SHP77 (cell line): Measurements from ENCODE around the gene KCTD17.

Experiments
- DNase-seq, 2 experiments: peaks; one replicate each; lab custom pipeline; 2025; lab: John Stamatoyannopoulos, UW

Gene KCTD17, protein sequence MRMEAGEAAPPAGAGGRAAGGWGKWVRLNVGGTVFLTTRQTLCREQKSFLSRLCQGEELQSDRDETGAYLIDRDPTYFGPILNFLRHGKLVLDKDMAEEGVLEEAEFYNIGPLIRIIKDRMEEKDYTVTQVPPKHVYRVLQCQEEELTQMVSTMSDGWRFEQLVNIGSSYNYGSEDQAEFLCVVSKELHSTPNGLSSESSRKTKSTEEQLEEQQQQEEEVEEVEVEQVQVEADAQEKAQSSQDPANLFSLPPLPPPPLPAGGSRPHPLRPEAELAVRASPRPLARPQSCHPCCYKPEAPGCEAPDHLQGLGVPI

DNA sequence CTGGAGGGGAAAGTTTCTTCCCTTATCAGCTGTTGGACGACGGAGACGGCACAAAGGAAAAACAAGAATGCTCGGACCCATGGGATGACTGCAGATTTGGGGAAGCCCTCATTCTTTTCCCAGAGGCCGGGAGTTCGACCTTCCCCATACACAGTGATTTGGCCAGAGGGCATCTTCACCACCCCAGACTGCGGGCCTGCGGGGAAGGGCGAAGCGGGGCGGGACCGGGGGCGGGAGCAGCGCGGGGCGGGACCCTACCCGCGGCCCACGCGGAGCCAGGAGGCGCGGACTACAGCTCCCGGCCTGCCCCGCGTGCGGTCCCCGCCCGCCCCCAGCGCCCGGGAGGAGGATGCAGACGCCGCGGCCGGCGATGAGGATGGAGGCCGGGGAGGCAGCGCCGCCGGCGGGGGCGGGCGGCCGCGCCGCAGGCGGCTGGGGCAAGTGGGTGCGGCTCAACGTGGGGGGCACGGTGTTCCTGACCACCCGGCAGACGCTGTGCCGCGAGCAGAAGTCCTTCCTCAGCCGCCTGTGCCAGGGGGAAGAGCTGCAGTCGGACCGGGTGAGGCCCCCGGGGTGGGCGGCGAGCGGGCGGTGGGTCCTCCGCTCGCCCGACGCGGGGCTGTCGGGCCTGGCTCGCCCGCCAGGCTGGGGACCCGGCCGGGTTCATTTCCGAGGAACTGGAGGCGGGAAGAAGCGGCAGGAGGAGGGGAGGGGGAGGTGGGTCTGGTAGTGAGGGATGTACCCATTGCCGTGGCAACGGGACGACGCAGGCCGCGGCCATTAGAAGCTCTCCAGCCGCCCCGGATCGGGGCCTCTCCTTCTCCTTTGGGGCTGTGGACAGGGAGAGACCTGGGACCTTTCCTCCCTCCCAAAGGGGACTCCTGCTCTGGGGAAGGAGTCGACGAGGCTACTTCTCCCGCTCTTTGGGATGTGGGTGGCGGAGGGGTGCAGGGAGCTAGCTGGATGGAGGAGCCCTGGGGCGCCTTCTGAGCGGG, at the start of gene KCTD17:
KCTD17 (plus strand) TSS at position 352 of the 995 bp plus-strand sequence; CDS start at position 371, 19 bp downstream.
- peak; percentile 56 to 68 for DNase-seq

DNA sequence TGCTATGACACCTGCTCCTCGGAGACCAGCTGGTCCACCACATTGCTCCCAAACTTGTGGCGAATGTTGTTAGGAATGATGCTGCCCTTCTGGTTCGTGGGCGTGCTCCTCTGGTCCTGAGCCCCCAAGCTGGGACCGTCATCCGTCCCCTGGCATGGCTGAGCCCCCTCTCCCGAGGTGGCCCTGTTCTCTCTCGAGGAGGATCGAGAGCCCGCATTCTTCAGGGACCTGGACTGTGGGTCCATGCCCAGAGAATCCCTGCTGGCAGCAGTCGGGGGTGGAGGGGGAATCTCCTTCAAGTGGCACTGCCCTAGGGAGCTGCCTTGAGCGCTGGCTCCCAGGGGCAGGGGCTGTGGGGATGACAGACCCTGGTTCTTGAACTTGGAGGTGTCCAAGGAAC, 49.7 kb upstream of the KCTD17 start:
- DNase-seq: no peak

DNA sequence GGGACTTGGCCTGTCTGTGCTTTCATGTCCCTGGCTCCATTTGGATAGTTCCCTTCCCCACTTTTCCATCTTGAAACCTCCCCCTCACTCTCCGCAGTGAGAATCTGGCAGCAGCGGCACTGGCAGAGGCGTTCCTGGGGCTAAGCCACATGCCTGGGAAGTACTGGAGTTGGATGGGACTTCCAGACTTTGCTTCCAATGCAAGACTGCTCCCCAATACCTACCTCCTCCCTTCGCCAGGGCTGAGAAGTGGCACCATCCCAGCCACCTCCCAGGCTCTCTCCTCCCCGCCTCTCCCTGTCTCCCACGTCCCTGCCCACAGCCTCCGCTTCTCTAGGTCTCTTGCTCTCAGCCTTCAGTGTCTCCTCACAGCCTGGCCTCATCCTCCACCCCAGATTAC, 48.9 kb upstream of the KCTD17 start:
- no peak for DNase-seq

DNA sequence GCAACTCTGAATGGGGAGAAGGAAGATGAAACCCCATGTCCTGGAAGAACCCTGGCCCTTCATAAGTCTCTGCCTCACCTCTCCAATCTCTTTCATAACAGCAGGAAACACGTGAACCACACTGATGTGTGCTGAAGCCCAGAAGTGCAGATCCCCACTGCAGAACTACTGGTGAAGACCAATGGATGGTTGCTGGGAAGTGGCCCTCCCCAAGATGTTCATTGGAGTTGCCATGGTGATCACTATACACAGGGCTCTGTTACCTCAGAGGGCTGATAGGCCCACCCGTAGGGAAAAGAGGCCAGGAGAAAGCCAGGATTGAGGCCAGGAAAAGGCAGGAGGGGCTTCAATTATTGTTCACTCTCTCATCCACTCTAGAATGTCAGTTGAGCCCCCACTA, 43.9 kb upstream of the KCTD17 start:
- no peak for DNase-seq

DNA sequence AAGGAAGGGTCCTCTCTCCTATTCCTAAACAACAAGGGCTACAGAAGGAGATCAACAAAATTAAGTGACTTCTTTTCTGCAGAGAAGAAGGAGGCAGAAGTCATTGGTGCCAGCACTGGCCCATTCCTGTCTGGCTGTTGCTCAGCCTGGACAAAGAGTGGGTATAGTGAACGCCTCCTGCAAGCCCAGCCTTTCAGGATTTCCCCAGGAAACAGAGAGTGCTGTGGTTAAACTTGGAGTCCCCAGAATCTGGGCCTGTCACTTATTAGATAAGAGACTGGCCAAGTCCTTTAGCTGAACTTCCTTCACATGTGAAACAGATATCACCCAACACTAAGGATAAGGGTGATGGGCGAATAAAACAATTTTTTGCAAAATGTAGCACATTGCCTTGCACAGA, 43.2 kb upstream of the KCTD17 start:
- no peak for DNase-seq

DNA sequence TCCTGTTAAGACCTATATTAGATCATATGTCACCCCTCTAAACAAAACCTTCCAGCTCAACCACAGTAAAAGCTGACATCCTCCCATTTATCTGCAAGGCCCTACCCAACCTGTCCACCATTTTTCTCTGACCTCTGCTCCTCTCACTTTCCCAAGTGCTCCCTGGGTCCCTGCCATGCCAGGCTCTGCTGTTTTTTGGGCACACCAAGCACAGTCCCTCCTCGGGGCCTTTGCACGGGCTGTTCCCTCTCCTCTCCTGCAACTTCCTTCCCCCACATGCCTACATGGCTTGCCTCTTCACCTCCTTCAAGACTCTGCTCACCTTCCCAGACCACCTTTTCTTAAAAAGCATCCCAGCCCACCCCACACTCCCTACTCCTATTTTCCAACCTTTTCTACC, 42.1 kb upstream of the KCTD17 start:
- DNase-seq: no peak

DNA sequence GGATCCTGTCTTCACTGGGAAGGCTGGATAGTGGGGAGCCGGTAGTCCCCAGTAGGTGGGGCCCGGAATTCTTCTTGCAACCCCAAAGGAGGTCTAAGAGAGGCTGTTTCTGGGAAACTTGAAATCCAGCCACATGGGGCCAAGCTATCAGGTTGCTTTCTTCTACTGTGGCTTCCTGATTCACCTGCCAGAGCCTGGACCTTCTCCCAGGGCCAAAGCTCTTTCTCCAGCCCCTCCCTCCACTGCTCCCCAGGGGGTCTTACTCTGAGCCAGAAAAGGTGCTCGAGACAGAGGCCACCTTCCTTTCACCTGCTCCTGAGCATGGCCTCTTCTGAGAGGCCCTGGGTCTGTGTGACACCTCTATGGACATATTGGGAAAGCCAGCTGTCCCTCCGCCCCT, 41.4 kb upstream of the KCTD17 start:
- no peak for DNase-seq

DNA sequence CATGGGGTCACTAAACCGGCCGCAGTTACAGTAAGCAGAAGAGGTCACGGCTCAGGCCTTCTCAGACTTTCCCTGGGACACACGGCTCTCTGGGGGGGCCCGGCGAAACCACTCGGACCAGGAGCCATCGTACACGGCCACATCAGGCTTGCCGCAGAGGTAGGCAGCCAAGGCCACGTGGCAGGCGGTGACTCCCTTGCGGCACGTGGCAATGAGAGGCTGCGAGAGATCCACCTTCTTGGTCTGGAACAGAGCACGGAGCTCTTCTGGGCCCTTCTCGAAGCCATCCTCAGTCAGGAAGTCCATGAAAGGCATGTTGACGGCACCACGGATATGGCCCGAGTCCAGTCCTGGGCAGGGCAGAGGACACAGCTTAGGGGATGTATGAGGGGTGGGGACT, 40.6 kb upstream of the KCTD17 start:
- no peak for DNase-seq

DNA sequence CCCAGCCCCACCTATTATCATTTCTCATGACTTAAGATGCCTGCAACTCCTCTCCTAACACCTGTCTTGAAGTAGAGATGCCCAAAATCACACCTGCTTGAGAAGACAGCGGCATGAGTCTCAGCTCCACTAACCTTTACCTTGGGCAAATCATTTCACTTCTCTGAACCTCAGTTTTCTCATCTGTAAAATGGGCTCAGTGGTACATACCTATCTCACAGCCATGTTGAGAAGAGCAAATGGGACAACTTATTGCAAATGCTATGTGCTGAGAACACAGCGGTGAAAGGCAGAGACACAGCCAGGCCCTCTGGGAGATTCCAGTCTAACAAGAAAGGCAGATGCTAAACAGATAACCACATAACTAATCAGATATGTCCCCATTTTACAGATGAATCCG, 40.1 kb upstream of the KCTD17 start:
- DNase-seq: no peak

DNA sequence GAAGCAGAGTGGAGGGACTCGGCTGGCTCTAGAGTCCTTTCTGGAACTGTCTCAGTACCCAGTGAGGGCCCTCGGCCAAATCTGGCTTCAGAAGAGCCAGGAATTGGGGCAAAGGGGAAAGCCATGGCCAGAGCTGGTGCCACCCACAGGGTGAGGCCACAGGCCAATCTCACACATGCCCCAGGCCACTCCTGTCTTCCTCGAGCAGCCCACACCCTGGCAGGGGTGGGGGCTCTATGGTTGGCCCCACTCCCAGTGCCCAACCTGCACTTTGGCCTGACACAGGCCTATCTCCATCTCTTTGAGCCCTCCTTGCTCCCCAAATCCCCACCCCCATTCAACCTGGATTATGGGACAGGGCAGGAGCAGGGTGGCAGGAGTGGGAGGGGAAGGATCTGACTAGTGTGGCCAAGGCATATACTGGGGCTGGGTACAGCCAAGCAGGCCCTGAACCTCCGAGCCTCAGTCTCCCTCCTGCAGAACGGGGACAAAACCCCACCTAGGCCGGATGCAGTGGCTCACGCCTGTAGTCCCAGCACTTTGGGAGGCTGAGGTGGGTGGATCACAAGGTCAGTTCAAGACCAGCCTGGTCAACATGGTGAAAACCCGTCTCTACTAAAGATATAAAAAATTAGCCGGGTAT, 39.2 kb upstream of the KCTD17 start:
- DNase-seq: no peak

DNA sequence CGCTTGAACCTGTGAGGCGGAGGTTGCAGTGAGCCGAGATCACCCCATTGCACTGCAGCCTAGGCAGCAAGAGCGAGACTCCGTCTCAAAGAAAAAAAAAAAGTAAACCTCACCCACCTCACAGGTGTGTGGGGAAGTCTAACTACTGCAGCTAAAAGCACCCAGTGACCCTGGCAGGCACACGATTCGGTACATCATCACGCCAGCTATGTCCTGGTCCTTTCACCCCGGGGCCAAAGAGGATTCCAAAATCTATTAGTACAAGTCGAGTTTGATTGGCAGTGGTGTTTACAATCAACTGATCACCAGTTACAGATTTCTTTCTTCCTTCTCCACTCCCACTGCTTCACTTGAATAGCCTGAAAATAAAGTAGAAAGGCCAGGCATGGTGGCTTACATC, 38.6 kb upstream of the KCTD17 start:
- no peak for DNase-seq

DNA sequence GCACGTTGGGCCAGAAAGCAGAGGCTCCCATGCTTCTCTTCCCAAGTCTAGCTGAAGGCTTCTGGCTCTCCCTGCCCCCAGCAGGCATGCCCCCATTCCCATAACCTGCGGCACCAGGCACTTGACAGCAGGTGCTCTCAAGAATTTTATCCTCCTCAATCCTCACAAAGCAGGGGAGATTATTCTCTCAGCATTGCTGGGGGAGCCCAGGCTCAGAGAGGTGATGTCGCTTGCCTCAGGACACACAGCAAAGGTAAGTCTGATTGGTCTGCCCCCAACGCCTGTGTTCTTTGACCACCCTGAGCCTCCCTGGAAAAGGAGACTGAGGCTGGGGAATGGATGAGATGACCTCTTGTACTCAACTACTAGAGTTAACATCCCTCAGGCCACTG, 37.1 kb upstream of the KCTD17 start:
- no peak for DNase-seq

DNA sequence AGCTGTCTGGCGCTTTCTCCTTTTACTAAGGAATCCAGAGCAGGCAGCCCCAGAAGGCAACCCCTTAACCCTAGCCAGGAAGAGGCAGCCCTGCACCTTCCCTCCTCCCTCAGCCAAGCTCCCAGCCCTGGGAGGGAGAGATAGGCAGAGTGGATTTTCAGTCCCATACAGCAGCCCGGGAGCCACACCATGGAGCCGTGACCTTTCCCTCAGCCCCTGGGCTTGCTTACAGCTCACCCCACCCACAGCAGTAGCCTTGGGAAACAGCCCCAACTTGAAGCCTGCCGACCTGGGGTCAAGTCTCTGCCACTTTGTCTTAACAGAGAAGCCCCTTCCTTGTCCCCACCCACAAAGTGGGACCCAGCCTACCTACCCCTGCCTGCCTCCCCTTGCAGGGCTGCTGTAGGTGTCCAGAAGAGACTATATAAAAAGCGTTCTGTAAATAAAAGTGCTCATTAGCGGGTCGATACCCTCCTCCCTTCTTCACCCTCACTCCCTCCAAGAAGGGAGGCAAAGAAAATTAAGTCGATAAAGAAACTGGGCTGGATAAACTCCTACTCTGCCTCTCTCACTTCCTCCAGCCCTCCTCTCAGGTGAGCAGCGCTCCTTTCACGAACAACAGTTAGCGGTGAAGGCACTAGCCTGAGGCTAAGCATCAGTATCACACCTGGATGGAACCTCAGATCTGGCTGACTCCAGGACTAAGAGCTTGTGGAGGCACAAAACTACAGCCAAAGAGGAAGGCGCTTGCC, 36.5 kb upstream of the KCTD17 start:
- no peak for DNase-seq

DNA sequence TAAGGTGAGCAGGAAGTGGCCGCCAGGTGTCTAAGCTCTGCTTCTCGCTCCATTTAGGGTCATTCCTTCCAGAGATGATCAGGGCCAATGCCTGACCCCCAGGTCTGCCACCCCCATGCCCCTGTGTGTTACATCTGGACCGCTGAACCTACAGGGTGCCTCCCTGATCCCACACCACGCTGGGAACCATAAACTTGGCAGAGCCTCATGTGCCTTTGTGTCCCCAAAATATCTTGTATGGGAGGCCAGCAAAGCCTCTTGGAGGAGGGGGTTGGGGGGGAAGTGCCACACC, 36.0 kb upstream of the KCTD17 start:
- DNase-seq: no peak

DNA sequence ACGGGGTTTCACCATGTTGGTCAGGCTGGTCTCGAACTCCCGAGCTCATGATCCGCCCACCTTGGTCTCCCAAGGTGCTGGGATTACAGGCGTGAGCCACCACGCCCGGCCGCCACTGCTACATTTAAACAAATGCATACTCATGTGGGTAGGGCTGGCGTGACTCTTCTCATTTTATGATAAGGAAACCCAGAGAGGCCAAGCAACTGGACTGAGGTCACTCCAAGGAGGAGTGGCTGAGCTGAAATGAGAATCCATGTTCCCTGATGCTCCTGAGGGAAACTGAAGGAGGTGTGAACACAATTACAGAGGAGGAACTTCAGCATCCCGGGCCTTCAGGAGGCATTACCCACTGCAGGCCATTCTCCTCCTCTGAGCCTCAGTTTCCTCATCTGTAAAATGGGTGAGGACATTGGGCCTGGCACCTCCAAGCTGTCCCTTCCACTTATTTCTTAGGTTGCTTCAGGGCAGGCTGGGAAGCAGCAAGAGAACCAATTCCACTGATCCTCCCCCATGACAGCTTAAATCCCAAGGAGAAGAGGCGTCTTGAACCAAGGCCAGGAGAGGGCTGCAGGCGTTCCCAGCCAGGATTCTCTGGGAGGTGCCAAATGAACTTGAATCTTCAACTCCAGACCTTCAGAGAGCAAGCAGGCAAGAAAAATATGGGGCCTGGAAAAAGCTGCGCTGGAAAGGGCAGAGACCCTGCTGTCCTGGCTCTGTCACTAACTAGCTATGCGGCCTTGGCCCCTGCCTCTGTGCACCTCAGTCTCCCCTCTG, 35.2 kb upstream of the KCTD17 start:
- DNase-seq: no peak

DNA sequence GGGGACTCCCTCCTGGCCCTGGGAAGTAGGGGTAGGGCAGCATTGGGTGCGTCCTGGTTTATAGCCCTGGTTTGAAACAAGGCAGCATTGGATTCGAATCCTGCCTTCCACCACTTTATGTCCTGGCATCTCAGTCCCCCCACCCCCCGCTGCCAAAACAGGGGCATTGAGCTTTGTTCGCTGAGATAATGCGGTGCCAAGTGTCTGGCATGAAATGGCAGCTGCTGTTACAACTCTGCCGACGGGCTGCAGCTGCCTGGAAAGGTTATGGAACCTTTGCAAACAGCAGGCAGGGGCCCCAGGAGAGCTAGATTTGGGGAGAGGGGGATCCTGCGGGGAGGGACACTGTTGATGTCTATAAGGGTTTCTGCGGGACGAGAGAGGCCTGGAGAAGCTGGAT, 34.2 kb upstream of the KCTD17 start:
- DNase-seq: no peak

DNA sequence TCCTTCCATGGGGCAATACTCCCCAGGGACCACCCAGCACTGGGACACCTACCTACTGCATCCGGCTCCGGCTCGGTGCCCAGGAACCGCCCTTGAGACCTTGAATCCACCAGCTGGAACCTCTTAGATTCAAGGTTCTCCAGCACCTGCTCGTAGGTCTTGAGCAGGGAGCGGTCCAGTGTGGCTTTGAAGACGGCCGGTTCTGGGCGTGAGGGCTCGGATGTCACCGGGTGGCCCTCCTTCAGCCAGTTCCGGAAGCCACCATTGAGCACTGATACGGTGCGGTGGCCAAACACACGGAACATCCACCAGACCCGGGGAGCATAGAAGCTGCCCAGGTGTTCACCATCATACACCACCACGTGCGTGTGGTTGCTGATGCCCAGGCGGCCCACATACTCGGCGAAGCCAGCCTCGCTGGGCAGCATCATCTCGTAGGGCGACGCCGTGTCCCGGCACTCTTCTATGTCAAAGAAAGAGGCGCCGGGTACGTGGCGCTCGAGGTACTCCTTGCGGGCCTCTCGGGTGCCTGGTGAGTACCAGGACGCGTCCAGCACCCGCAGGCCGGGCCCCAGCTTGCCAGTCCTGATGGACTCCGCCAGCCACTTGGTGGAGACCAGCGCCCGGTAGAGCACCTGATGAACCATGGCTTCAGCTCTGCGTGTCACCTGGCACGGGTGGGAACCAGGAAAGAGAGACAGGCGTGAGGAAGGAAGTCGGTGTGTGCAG, 33.3 kb upstream of the KCTD17 start:
- DNase-seq: no peak

DNA sequence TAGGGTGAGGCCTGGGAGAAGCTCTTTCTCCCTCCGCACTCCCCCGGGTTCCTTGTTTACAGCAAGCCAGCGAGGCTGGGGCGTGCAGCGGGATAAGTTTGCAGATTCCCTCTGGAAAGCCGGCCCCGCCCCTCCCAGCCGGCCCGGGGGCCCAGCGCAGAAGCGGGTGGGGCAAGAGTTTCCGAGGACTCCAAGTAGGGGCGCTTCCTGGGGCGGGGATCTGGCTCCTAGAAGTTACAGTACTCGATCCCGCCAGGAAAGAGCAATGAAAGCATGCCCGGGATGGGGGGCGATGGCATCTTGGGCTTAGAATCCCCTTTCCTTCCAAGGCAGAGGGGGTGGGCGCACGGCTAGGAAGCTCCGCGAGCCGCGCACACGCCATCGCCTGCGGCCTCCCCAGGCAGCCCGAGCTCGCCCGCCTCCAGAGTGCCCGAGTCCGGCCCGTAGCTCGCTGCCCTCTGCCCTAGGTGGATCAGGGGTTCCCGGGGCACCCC, 32.7 kb upstream of the KCTD17 start:
- DNase-seq: no peak

DNA sequence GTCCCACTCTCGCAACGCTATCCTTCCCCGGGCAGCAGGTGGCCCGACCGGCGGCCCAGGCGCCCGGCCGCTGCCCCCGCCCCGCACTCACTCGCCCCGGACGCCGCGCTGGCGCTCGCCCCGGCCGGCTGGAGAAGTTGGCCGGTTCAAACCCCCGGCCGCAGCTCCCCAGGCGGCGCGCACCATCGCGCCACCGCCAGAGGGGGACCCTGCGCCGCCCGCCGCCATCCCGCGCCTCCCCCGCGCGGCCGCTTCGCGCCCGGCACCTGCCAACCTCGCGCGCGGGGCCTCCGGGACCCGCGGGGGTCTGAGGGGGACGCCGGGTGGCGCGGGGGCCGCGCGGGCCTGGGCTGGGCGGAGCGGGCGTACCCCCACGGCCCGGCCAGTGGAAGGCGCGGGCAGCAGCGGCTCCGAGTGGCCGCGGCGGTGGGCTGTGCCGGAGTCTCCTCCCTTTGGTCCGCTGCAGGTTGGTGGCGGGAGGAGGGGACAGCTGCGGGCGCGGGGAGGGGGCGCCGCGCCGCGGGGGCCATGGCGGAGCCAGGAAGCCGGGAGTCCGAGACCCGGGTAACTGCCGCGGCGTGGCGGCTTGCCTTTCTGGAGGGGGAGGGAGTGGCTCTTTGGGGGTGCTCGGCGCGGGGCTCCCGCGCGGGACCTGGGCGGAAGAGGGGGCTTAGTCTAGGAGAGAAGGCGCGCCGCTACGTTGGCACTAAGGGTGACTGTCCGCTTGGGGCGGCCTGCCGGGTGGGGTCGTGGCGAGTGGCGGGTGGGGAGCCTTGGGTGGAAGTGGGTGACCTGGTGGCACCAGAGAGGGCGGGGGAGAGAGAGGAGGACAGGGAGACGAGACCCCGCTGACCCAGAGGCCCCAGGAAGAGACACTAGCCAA, 32.0 kb upstream of the KCTD17 start, which contains the start of the genes MPST and TST:
MPST (plus strand) TSS at position 434 of the 883 bp plus-strand sequence; CDS start at position 529, 95 bp downstream.
TST (minus strand) TSS at position 139 of the 883 bp plus-strand sequence. CDS start 715 bp downstream, outside the sequence.
- DNase-seq: peak; percentile 65 to 67
